Measurements from ENCODE around the gene GYS2.
"Not testable (repeated sequence)": the region's sequence is repeated elsewhere in the genome, so short reads cannot be mapped to it uniquely, and the experiment has no call there.

DNA sequence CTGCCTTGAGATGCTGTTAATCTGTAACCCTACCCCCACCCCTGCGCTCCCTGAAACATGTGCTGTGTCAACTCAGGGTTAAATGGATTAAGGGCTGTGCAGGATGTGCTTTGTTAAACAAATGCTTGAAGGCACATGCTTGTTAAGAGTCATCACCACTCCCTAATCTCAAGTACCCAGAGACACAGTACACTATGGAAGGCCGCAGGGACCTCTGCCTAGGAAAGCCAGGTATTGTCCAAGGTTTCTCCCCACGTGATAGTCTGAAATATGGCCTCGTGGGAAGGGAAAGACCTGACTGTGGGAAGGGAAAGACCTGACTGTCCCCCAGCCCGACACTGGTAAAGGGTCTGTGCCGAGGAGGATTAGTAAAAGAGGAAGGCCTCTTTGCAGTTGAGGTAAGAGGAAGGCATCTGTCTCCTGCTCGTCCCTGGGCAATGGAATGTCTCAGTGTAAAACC is 40.4 kb upstream of the GYS2 start:
- TF ChIP-seq EZH2 (IDR thresholded peaks at IDR 0.05; ENCODE audit: insufficient read depth, poor library complexity, severe bottlenecking); EZH2phosphoT487 (IDR thresholded peaks at IDR 0.05; ENCODE audit: insufficient read depth, low read depth): not testable (repeated sequence)

Data from GM23248 (cell line).